ENCODE results near the gene LRRC71. TPM values are rescaled to one million over a fixed set of nuclear protein-coding genes. Genes with fewer than 3 reads are reported as not detected.

LRRC71 gene
- total RNA-seq, 2 donors from 2014 or later, result not detected

- H3K27me3 ChIP-seq (ENCODE audit: control insufficient read depth, insufficient read depth, low read length, poor library complexity, severe bottlenecking), result peaks cover 3% of the 10 kb centered on the region
- Mint-ChIP-seq H3K36me3 (ENCODE audit: low read depth) (no peaks in the 10 kb centered on the region), H3K4me3 (no peak overlapping the region), H3K27ac (no peak overlapping the region), H3K9me3 (no peaks in the 10 kb centered on the region), H3K4me1 (no peaks in the 10 kb centered on the region), H3K27me3 (ENCODE audit: insufficient read depth) (peaks cover 58% of the 10 kb centered on the region)
- TF ChIP-seq, protein P1, sequence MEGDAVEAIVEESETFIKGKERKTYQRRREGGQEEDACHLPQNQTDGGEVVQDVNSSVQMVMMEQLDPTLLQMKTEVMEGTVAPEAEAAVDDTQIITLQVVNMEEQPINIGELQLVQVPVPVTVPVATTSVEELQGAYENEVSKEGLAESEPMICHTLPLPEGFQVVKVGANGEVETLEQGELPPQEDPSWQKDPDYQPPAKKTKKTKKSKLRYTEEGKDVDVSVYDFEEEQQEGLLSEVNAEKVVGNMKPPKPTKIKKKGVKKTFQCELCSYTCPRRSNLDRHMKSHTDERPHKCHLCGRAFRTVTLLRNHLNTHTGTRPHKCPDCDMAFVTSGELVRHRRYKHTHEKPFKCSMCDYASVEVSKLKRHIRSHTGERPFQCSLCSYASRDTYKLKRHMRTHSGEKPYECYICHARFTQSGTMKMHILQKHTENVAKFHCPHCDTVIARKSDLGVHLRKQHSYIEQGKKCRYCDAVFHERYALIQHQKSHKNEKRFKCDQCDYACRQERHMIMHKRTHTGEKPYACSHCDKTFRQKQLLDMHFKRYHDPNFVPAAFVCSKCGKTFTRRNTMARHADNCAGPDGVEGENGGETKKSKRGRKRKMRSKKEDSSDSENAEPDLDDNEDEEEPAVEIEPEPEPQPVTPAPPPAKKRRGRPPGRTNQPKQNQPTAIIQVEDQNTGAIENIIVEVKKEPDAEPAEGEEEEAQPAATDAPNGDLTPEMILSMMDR (conservative IDR thresholded peaks at IDR 0.05), result peak; percentile 65
- no peaks in the 10 kb centered on the region for H3K36me3 ChIP-seq (ENCODE audit: control insufficient read depth, insufficient read depth, low read length)
- H3K9ac ChIP-seq (ENCODE audit: extremely low read depth, low read length, poor library complexity, severe bottlenecking), result no peak overlapping the region
- peak; percentile 86 for DNase-seq
- 83 to 86% methylated on average over 13 to 24 of the region's 24 CpGs for WGBS, 2 experiments (ENCODE audit: insufficient coverage in 1 of 2, insufficient read length in 1 of 2)
- no peak overlapping the region for H3K4me3 ChIP-seq (ENCODE audit: low read length)
- no peak overlapping the region for H3K27ac ChIP-seq (ENCODE audit: low read depth, low read length)
- H3K9me3 ChIP-seq (ENCODE audit: control insufficient read depth, low read length), result peaks cover 1% of the 10 kb centered on the region
- no peaks in the 10 kb centered on the region for H3K4me1 ChIP-seq (ENCODE audit: control insufficient read depth, insufficient read depth, low read length)
Observed at GRCh38 chr1:156912861-156913808, 7.3 kb upstream of the LRRC71 start.

DNA sequence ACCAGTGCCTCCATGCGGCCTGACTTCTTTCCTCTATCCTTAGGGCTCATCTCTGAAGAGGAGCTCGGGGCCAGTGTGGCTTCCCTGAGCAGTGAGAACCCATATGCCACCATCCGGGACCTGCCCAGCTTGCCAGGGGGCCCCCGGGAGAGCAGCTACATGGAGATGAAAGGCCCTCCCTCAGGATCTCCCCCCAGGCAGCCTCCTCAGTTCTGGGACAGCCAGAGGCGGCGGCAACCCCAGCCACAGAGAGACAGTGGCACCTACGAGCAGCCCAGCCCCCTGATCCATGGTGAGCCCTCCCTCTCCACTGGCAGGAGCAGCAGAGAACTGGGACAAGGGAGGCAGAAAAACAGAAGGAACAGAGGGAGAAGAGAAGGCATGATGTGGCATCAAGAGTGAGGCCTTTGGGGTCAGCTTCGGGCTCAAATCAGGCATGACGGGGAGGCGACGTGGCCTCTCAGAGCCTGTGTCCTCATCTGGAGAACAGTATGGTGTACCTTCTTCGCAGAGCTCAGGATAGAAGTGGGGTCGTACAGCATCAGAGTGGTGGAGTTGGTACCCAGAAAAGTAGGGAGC, 6.5 kb upstream of the LRRC71 start:
- DNase-seq, result no peak
- Histone ChIP-seq H3K27me3 (ENCODE audit: control insufficient read depth, insufficient read depth, low read length, poor library complexity, severe bottlenecking) (peaks cover 10% of the 10 kb centered on the region), H3K4me1 (ENCODE audit: control insufficient read depth, insufficient read depth, low read length) (no peaks in the 10 kb centered on the region), H3K9ac (ENCODE audit: extremely low read depth, low read length, poor library complexity, severe bottlenecking) (no peak overlapping the region), H3K4me3 (ENCODE audit: low read length) (no peak overlapping the region), H3K36me3 (ENCODE audit: control insufficient read depth, insufficient read depth, low read length) (no peaks in the 10 kb centered on the region), H3K9me3 (ENCODE audit: control insufficient read depth, low read length) (peaks cover 7% of the 10 kb centered on the region), H3K27ac (ENCODE audit: low read depth, low read length) (no peak overlapping the region)
- no peak overlapping the region for H3K4me3 Mint-ChIP-seq
- H3K36me3 Mint-ChIP-seq (ENCODE audit: low read depth), result no peaks in the 10 kb centered on the region
- TF ChIP-seq, protein P1 (conservative IDR thresholded peaks at IDR 0.05), result no peak
- H3K27me3 Mint-ChIP-seq (ENCODE audit: insufficient read depth), result peaks cover 62% of the 10 kb centered on the region
- H3K4me1 Mint-ChIP-seq, result no peaks in the 10 kb centered on the region
- 83 to 86% methylated on average over 7 to 13 of the region's 13 CpGs for WGBS, 2 experiments (ENCODE audit: insufficient coverage in 1 of 2, insufficient read length in 1 of 2)
- no peak overlapping the region for H3K27ac Mint-ChIP-seq
- H3K9me3 Mint-ChIP-seq, result no peaks in the 10 kb centered on the region

DNA sequence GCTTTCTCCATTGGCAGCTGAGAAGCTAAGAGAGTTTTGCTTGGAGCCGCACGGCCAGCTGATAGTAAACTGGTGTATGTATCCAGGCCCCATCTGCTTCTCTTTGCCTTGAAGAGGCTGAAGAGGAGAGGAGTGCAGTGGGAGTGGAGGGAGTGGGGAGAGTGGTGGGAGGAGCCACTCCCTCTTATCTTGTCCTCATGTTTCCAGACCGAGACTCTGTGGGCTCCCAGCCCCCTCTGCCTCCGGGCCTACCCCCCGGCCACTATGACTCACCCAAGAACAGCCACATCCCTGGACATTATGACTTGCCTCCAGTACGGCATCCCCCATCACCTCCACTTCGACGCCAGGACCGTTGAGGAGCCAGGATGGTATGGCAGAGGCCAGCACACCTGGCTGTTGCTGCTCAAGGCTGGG, 6.0 kb upstream of the LRRC71 start:
- no peak overlapping the region for H3K9ac ChIP-seq (ENCODE audit: extremely low read depth, low read length, poor library complexity, severe bottlenecking)
- H3K27ac Mint-ChIP-seq, result no peak overlapping the region
- no peak for DNase-seq
- H3K4me3 ChIP-seq (ENCODE audit: low read length), result no peak overlapping the region
- no peak overlapping the region for H3K27ac ChIP-seq (ENCODE audit: low read depth, low read length)
- H3K36me3 ChIP-seq (ENCODE audit: control insufficient read depth, insufficient read depth, low read length), result no peaks in the 10 kb centered on the region
- no peaks in the 10 kb centered on the region for H3K9me3 Mint-ChIP-seq
- H3K27me3 Mint-ChIP-seq (ENCODE audit: insufficient read depth), result peaks cover 68% of the 10 kb centered on the region
- H3K4me1 Mint-ChIP-seq, result no peaks in the 10 kb centered on the region
- no peaks in the 10 kb centered on the region for H3K4me1 ChIP-seq (ENCODE audit: control insufficient read depth, insufficient read depth, low read length)
- TF ChIP-seq, protein P1 (conservative IDR thresholded peaks at IDR 0.05), result no peak
- H3K4me3 Mint-ChIP-seq, result no peak overlapping the region
- WGBS, 2 experiments (ENCODE audit: insufficient coverage in 1 of 2, insufficient read length in 1 of 2), result 90 to 97% methylated on average over 4 to 9 of the region's 9 CpGs
- H3K9me3 ChIP-seq (ENCODE audit: control insufficient read depth, low read length), result peaks cover 7% of the 10 kb centered on the region
- H3K27me3 ChIP-seq (ENCODE audit: control insufficient read depth, insufficient read depth, low read length, poor library complexity, severe bottlenecking), result peaks cover 16% of the 10 kb centered on the region
- H3K36me3 Mint-ChIP-seq (ENCODE audit: low read depth), result no peaks in the 10 kb centered on the region
